GM20000 (cell line): Measurements from ENCODE around the gene LAS1L.
A peak's percentile ranks its signal among the peaks of the same experiment; 100 is the strongest.

ENCODE experiments used
- DNase-seq: peaks from one replicate; pipeline ENCODE4 v3.0.0; 2012; ENCODE audit warnings: low spot score
- TF ChIP-seq, protein P1 (sequence below): IDR thresholded peaks from 2 replicates; pipeline ENCODE4 v1.5.1; 2012; ENCODE audit warnings: mild to moderate bottlenecking, control low read depth; ENCODE audit errors: extremely low read depth, missing control alignments

LAS1L gene

DNA sequence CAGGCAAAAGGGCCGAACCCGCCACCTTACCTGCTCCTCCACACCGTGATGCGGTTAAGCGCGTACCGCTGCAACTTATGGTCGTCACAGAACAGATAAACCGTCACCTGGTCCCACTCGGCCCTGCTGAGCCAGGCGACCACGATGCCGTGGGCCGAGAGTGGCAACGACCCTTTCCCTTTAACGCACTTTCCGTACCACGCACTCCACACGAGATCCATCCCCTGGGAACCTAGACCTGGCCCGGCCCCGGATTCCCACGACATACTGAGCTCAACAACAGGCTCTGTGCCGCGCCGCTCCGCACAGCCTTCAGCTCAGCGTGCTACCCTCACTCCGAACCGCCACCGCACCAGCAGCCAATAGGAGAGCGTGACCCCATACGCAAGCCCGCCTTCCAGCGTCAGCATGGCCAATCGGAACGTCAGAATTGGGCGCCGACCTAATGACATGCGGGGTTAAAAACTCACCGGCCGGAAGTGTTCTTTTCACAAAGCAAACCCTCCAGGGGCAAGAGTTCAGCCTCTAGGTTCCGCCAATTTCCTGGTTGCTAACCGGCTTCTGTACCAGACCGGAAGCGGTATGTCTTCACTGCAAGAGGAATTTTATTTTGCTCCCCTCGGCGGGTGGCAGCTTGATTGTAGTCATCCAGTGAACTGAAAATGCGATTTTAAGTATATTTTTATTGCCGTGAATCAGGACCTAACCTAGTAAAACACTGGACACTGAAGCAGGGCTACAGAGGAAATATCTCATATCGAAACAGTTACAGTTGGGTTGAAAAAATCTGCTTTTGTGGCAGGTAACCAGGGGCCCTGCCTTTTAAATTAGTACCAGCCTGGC is at the start of gene LAS1L:
LAS1L (minus strand) TSS at position 338 of the 843 bp plus-strand sequence; CDS start at position 266, 72 bp downstream.
- TF ChIP-seq, protein P1, sequence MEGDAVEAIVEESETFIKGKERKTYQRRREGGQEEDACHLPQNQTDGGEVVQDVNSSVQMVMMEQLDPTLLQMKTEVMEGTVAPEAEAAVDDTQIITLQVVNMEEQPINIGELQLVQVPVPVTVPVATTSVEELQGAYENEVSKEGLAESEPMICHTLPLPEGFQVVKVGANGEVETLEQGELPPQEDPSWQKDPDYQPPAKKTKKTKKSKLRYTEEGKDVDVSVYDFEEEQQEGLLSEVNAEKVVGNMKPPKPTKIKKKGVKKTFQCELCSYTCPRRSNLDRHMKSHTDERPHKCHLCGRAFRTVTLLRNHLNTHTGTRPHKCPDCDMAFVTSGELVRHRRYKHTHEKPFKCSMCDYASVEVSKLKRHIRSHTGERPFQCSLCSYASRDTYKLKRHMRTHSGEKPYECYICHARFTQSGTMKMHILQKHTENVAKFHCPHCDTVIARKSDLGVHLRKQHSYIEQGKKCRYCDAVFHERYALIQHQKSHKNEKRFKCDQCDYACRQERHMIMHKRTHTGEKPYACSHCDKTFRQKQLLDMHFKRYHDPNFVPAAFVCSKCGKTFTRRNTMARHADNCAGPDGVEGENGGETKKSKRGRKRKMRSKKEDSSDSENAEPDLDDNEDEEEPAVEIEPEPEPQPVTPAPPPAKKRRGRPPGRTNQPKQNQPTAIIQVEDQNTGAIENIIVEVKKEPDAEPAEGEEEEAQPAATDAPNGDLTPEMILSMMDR = no peak
- DNase-seq = peak; percentile 87

DNA sequence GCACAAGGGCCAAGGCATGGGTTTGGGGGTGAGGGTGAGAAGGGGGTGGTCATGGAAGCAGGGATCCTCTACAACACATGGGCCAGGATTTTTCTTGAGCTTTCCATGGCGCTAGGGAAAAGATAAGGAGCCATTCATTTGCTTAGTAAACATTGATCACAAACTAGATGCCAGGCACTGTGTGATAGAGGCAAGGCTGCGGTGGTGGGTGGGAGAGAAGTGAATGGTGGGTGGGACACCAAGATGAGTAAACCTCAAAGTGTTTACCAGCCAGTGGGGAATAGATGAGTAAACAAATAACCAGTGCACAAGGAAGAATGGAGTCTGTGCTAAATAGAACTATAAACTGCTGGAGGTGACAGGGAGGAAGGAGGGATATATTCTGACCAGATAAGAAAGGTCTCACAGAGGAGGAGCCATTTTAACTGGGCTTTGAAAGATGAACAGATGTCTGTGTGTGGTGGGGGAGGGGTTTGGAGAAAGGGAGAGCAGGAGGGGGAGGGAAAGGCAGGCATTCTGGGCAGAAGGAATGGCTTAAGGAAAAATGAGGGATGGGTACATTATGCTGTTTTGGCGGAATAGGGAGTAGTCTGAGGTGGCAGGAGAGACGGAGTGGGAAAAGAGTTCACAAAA is 48.0 kb upstream of the LAS1L start:
- TF ChIP-seq, protein P1 = no peak
- no peak for DNase-seq

DNA sequence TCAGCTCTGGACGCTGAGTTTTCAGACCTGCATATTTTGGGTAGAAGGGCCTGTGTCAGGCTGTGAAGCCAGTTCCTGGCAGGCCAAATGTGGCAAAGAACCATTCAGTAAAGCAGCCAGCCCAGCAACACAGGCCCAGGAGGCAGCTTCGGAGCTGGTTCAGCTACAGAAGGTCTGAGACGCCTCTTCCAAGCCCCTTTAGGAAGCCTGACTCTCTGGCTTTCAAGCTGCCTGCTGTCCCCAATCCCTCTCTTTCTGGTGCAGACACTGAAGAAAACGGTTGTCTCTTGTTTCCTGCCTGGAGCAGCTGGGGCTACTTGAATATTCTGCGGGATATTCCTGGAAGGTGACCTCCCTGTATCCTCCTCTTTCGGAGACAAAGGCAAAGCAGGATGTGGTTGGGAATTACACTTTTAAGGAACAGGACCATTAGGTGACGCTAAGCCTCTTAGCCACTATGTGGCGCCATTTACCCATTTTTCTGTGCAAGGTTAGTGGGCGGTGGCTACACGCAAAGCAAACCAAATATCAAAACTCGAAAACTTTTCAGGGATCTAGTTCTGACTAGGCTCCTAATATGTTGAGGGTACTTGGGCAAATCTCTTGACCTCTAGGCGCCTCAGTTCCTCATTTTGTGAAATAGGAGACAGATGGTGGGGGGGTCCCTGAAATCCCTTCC is 47.2 kb upstream of the LAS1L start:
- DNase-seq = peak; percentile 52
- TF ChIP-seq, protein P1 = peak; percentile 34

DNA sequence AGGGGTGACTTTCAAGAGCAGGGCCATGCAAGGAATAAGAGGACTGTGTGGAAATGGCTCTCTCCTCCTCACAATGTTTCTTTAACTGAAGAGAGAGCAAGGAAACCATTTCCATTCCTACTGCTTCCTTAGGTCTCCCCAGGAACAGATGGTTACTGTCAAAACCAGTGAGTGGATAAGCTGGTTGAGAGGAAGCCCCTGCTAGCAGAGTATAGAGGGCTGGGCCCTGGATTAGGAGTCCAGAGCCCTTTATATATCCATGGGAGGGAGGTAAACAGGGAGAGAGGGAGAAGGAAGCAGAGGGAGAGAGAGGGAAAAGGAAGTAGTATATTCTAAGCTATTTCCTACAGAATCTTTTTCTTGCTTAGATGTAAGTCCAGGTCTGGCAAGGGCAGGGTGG is 43.8 kb upstream of the LAS1L start:
- no peak for DNase-seq
- TF ChIP-seq, protein P1 = no peak

DNA sequence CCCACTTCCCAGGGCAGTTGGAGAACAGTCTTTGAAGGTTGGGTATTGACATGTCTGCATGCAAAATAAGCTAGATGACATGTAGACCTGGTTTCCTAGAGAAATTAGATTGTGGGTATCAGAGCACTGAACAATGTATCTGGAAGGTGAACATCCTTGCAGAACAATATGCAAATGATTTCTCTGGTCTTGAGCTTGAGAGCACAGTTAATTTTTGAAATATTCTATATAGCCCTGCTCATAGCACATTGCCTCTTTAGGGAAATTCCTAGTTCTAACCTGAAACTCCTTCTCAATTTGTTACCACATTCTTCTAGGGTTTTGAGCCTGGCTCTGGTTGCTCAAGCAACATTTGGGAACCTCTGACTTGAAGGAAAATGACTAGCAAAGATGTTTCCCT is 41.6 kb upstream of the LAS1L start:
- TF ChIP-seq, protein P1 = no peak
- no peak for DNase-seq

DNA sequence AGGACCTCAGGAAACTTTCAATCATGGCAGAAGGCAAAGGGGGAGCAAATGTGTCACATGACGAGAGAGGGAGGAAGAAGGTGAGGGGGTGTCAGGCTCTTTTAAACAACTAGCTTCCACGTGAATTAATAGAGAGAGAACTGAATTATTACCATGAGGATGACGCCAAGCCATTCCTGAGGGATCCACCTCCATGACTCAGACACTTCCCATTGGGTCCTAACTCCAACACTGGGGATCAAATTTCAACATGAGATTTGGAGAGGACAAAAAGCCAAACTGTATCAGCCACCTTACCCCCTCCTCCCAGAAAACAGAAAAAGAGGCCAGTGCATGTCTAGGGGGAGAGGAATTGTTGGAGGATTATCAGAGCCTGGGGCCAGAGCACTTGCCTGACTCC is 40.4 kb upstream of the LAS1L start:
- DNase-seq = no peak
- TF ChIP-seq, protein P1 = no peak

DNA sequence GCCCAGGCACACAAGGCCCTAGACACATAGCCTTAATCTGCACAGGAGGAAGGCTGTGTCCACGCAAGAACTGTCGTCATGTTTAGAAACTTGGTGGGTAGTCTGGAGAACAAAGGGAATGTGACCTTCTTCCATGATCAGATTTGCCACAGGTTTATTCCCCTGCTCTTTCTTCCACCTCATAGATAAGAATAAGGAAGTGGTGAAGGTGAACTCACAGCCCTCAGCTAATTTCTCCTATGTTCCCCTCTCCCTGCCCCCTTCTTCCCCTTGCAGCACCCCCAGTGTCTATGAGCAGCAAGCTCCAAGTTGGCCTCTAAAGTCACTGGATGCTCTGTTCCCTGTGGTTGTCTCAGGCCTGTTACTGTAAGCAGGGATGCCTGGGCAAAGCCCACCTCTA is 39.8 kb upstream of the LAS1L start:
- DNase-seq = no peak
- TF ChIP-seq, protein P1 = no peak
